HepG2 (cell line): Measurements from ENCODE around the gene P3R3URF. TPM values are rescaled to one million over a fixed set of nuclear protein-coding genes. Genes with fewer than 3 reads are reported as not detected.

ENCODE experiments used
- ATAC-seq: fragments of 200-7000 bp; cut with Tn5 transposase; 3 replicates; pipeline ENCODE4 v1.9.1; 2020; ENCODE audit warnings: mild to moderate bottlenecking, moderate library complexity
- BruUV-seq: library from RNA; stranded (reverse); fragments of 400-500 nt; replicated peaks from 2 replicates; lab custom pipeline; 2021; lab: Mats Ljungman, UMichigan
- CTCF ChIA-PET: fragments of 300-600 bp; formaldehyde crosslinking; extraction: SDS; loops from one replicate; lab custom pipeline; 2021; ENCODE audit warnings: low total read pairs, inconsistent platforms, low intra/inter-chr PET ratio; lab: Yijun Ruan, JAX
- POLR2A ChIA-PET: fragments of 350-600 bp; sonication (Branson Sonifier 250); formaldehyde crosslinking; loops from one replicate; lab custom pipeline; 2020; ENCODE audit warnings: antibody characterized with exemption, inconsistent platforms; lab: Yijun Ruan, JAX
- DNase-seq: peaks from one replicate; pipeline ENCODE4 v3.0.0-alpha.2; 2015; ENCODE audit warnings: low spot score
- FAIRE-seq: peaks from 3 replicates; lab custom pipeline; 2011; peaks lifted over from hg19 to GRCh38; lab: Jason Lieb, UNC
- H2AFZ ChIP-seq: one replicate; pipeline ENCODE4 v1.6.1; 2011; ENCODE audit warnings: low read length, inconsistent platforms
- H3K27ac ChIP-seq: fragments of 300-600 bp; 3 replicates; pipeline ENCODE4 v1.8.0; 2011; ENCODE audit warnings: mixed run types, mild to moderate bottlenecking, mixed read lengths, low read length, inconsistent platforms; ENCODE audit not compliant: insufficient read depth; ENCODE audit errors: extremely low read length
- H3K27me3 ChIP-seq, 2 experiments: fragments of 200-600 bp in 1 of 2; 2 replicates in 1 of 2; 3 replicates in 1 of 2; pipeline versions ENCODE4 v1.6.0 to v1.8.0; 2011; ENCODE audit warnings: low read length in 2 of 2, mild to moderate bottlenecking in 2 of 2, moderate library complexity in 2 of 2, inconsistent platforms in 1 of 2; ENCODE audit not compliant: insufficient read depth in 2 of 2, control insufficient read depth in 1 of 2
- H3K36me3 ChIP-seq, 2 experiments: fragments of 200-600 bp in 1 of 2; replicated peaks in 1 of 2; 2 replicates in 1 of 2; 3 replicates in 1 of 2; pipeline versions ENCODE4 v1.5.1 to v1.8.0; 2011; ENCODE audit warnings: low read length in 2 of 2, inconsistent platforms in 1 of 2; ENCODE audit not compliant: insufficient read depth in 2 of 2, control insufficient read depth in 1 of 2
- H3K4me1 ChIP-seq: 2 replicates; pipeline ENCODE4 v1.5.1; 2012; ENCODE audit warnings: low read length, inconsistent platforms; ENCODE audit not compliant: insufficient read depth
- H3K4me2 ChIP-seq: 2 replicates; pipeline ENCODE4 v1.6.0; 2011; ENCODE audit warnings: low read depth, low read length, inconsistent platforms
- H3K4me3 ChIP-seq, 3 experiments: fragments of 200-600 bp in 1 of 3; sonication (generic), shearing (Covaris generic) in 1 of 3; replicated peaks in 1 of 3; 2 replicates each; pipeline ENCODE4 v1.5.1; 2011 to 2016; ENCODE audit warnings: low read length in 3 of 3, inconsistent platforms in 2 of 3, low read depth in 2 of 3, mild to moderate bottlenecking in 2 of 3, control low read depth in 1 of 3, mixed read lengths in 1 of 3; ENCODE audit not compliant: insufficient read depth in 1 of 3
- H3K79me2 ChIP-seq: one replicate; pipeline ENCODE4 v1.6.1; 2011; ENCODE audit warnings: low read length, inconsistent platforms; ENCODE audit not compliant: insufficient read depth
- H3K9ac ChIP-seq: 2 replicates; pipeline ENCODE4 v1.6.0; 2011; ENCODE audit warnings: mild to moderate bottlenecking, low read depth, low read length, inconsistent platforms; ENCODE audit not compliant: insufficient read depth
- H3K9me3 ChIP-seq: 2 replicates; pipeline ENCODE4 v1.5.1; 2012; ENCODE audit warnings: mild to moderate bottlenecking, low read length
- H4K20me1 ChIP-seq: 2 replicates; pipeline ENCODE4 v1.6.0; 2011; ENCODE audit warnings: inconsistent platforms, mild to moderate bottlenecking, low read length, moderate library complexity; ENCODE audit not compliant: insufficient read depth
- PRDM4 ChIP-seq: sonication (generic); formaldehyde crosslinking; IDR thresholded peaks from 2 replicates; pipeline ENCODE4 v1.9.0; 2021; ENCODE audit warnings: missing genetic modification reagents, borderline replicate concordance
- SNAPC4 ChIP-seq: sonication (generic); formaldehyde crosslinking; IDR thresholded peaks from 2 replicates; pipeline ENCODE4 v1.4.0; 2020; ENCODE audit warnings: mild to moderate bottlenecking, missing genetic modification reagents
- SOX6 ChIP-seq, 2 experiments: fragments of 450-650 bp in 1 of 2; sonication (generic) in 1 of 2; formaldehyde crosslinking in 1 of 2; IDR thresholded peaks; 2 replicates each; pipeline versions ENCODE4 v1.4.0 to v1.6.1; 2017 to 2020; ENCODE audit warnings: antibody characterized with exemption in 1 of 2, mild to moderate bottlenecking in 1 of 2, missing genetic modification reagents in 1 of 2
- ZFP41 ChIP-seq: sonication (generic); formaldehyde crosslinking; IDR thresholded peaks from 2 replicates; pipeline ENCODE4 v1.4.0; 2020; ENCODE audit warnings: mild to moderate bottlenecking, missing genetic modification reagents, borderline replicate concordance
- ZMYM4 ChIP-seq: sonication (generic); formaldehyde crosslinking; IDR thresholded peaks from 2 replicates; pipeline ENCODE4 v1.8.1; 2023; ENCODE audit warnings: mild to moderate bottlenecking, missing genetic modification reagents
- ZSCAN21 ChIP-seq: sonication (generic); formaldehyde crosslinking; IDR thresholded peaks from 2 replicates; pipeline ENCODE4 v1.8.0; 2022; ENCODE audit warnings: mild to moderate bottlenecking, missing genetic modification reagents, moderate library complexity, borderline replicate concordance
- ZZZ3 ChIP-seq: sonication (generic); formaldehyde crosslinking; IDR thresholded peaks from 2 replicates; pipeline ENCODE4 v1.4.0; 2020; ENCODE audit warnings: missing genetic modification reagents, mild to moderate bottlenecking, borderline replicate concordance
- WGBS: methylation state at CpG from one replicate; pipeline ENCODE4 v1.1.6; 2017; ENCODE audit warnings: low lambda C conversion rate; 5-methylcytosine and 5-hydroxymethylcytosine counted together
- in situ Hi-C: cut with HindIII; loops from 2 replicates; pipeline ENCODE4 v1.10.0; 2017; ENCODE audit warnings: low pct_unique_long_range_greater_than_20kb; ENCODE audit not compliant: extremely low pct_ligation_motif_present
- intact Hi-C: fragments of 100-400 bp; cut with micrococcal nuclease; formaldehyde crosslinking; loops from one replicate; pipeline ENCODE4 v1.10.0; 2022; ENCODE audit not compliant: unreplicated experiment
- polyA plus RNA-seq, 8 experiments: library from polyadenylated mRNA; depleted of rRNA in 3 of 8; stranded (reverse) in 7 of 8; unstranded in 1 of 8; fragments of >200 nt; fragmentation: Illumina TruSeq in 4 of 8; extraction: Trizol in 4 of 8; gene quantifications; 2 replicates each; pipeline versions ENCODE4 v1.2.1 to v1.2.3, GENCODE V29; 2011 to 2016; ENCODE audit warnings: low read depth in 4 of 8, missing spikeins in 1 of 8, mixed read lengths in 1 of 8; ENCODE audit not compliant: insufficient read depth in 1 of 8
- total RNA-seq, 5 experiments: library from RNA; depleted of rRNA; stranded (reverse); fragments of >200 nt; fragmentation: Illumina TruSeq; extraction: Trizol; gene quantifications; 2 replicates each; pipeline ENCODE4 v1.2.3, GENCODE V29; 2016; ENCODE audit warnings: low read depth in 1 of 5

The P3R3URF gene
- total and polyA plus RNA-seq, 2 of the 13 experiments (the other 11 are each of a cell fraction or from before 2014, with no cell fraction given), result not detected

GRCh38 chr1:46172321-46172720, 4.0 kb downstream of the P3R3URF start:
- Histone ChIP-seq H3K27ac (no peak overlapping the region), H3K9ac (no peak overlapping the region), H4K20me1 (no peaks in the 10 kb centered on the region), H3K4me1 (peaks cover 24% of the 10 kb centered on the region), H3K4me2 (no peak overlapping the region), H3K36me3 (no peaks in the 10 kb centered on the region), H3K9me3 (no peaks in the 10 kb centered on the region), H3K4me3 (no peak overlapping the region), H2AFZ (no peak overlapping the region), H3K79me2 (no peaks in the 10 kb centered on the region), H3K27me3 (peaks cover 0 to 10% of the 10 kb centered on the region in 2 experiments; a peak in 1 of 5 replicates)
- ATAC-seq, result no peak
- 78% methylated on average over 3 of the region's 4 CpGs for WGBS
- intact Hi-C loops, result no loop called here
- ChIA-PET CTCF (no interaction called here), POLR2A (no interaction called here)
- in situ Hi-C loops, result no loop called here
- TF ChIP-seq ZZZ3 (CRISPR knock-in tag) (no peak), ZFP41 (CRISPR knock-in tag) (no peak), SOX6 (IDR thresholded peaks at IDR 0.05) (no peak), SOX6 (CRISPR knock-in tag; IDR thresholded peaks at IDR 0.05) (no peak), PRDM4 (CRISPR knock-in tag) (no peak), SNAPC4 (CRISPR knock-in tag) (no peak), ZSCAN21 (CRISPR knock-in tag) (no peak), ZMYM4 (CRISPR knock-in tag) (no peak)
- BruUV-seq, result no TSS peak
- FAIRE-seq, result no peak
- no peak for DNase-seq
